NCI-H146 treated with DMSO at 0.1 percent for 48 hours (cell line): ENCODE measurements around the gene SPAG4.

Experiments used
- DNase-seq: peaks from one replicate; lab custom pipeline; 2025; ENCODE audit not compliant: unreplicated experiment; lab: John Stamatoyannopoulos, UW

The SPAG4 gene

GRCh38 chr20:35619196-35620095 lies 3.8 kb downstream of the SPAG4 start:
- peak; percentile 84 for DNase-seq

GRCh38 chr20:35620818-35621559 lies 5.4 kb downstream of the SPAG4 start:
- DNase-seq = no peak

- DNase-seq = no peak
Observed at GRCh38 chr20:35621560-35621946, 5.9 kb downstream of the SPAG4 start.

GRCh38 chr20:35625584-35626385 lies 10.2 kb downstream of the SPAG4 start:
- no peak for DNase-seq

- DNase-seq = no peak
Observed at GRCh38 chr20:35626386-35627001, 10.9 kb downstream of the SPAG4 start.

- DNase-seq = no peak
Observed at GRCh38 chr20:35627121-35627520, 11.5 kb downstream of the SPAG4 start.

- DNase-seq = no peak
Observed at GRCh38 chr20:35629427-35630145, 14.0 kb downstream of the SPAG4 start.

GRCh38 chr20:35630636-35631035 lies 15.0 kb downstream of the SPAG4 start:
- no peak for DNase-seq

- DNase-seq = no peak
Observed at GRCh38 chr20:35632539-35633115, 17.0 kb downstream of the SPAG4 start.

GRCh38 chr20:35635652-35636051 lies 20.0 kb downstream of the SPAG4 start:
- DNase-seq = no peak

GRCh38 chr20:35636095-35636494 lies 20.5 kb downstream of the SPAG4 start:
- DNase-seq = no peak

- no peak for DNase-seq
Observed at GRCh38 chr20:35637276-35637675, 21.6 kb downstream of the SPAG4 start.

- no peak for DNase-seq
Observed at GRCh38 chr20:35638751-35639150, 23.1 kb downstream of the SPAG4 start.

GRCh38 chr20:35640724-35641123 lies 25.1 kb downstream of the SPAG4 start:
- no peak for DNase-seq

- DNase-seq = no peak
Observed at GRCh38 chr20:35641743-35642142, 26.1 kb downstream of the SPAG4 start.

GRCh38 chr20:35643045-35643444 lies 27.4 kb downstream of the SPAG4 start:
- DNase-seq = no peak

- no peak for DNase-seq
Observed at GRCh38 chr20:35644806-35645205, 29.2 kb downstream of the SPAG4 start.

GRCh38 chr20:35648836-35649235 lies 33.2 kb downstream of the SPAG4 start:
- no peak for DNase-seq

- no peak for DNase-seq
Observed at GRCh38 chr20:35650632-35651031, 35.0 kb downstream of the SPAG4 start.

- DNase-seq = no peak
Observed at GRCh38 chr20:35651958-35652357, 36.3 kb downstream of the SPAG4 start.
